ENCODE results near the gene GOLGA6L25.
"Not testable (repeated sequence)": the region's sequence is repeated elsewhere in the genome, so short reads cannot be mapped to it uniquely, and the experiment has no call there.

DNA sequence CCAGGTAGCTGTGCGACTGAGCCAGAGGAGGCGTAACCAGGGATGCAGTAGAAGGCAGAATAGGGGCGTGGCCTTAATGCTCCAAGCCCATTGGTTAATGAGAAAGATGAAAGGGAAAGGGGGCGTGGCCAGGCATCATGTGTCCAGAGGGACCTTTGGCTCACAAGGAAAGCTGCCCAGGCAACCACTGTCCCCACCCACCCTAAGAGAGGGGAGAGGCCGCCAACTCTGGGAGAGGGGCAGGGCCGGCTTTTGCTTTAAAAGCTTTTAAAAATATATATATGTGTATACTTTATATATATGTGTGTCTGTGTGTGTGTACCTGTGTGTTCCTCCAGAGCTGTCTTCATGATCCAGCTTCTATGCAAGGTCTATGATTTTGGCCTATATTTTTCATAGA, 20.4 kb upstream of the GOLGA6L25 start, which contains the start of gene GOLGA8G:
- TF ChIP-seq, protein P1, sequence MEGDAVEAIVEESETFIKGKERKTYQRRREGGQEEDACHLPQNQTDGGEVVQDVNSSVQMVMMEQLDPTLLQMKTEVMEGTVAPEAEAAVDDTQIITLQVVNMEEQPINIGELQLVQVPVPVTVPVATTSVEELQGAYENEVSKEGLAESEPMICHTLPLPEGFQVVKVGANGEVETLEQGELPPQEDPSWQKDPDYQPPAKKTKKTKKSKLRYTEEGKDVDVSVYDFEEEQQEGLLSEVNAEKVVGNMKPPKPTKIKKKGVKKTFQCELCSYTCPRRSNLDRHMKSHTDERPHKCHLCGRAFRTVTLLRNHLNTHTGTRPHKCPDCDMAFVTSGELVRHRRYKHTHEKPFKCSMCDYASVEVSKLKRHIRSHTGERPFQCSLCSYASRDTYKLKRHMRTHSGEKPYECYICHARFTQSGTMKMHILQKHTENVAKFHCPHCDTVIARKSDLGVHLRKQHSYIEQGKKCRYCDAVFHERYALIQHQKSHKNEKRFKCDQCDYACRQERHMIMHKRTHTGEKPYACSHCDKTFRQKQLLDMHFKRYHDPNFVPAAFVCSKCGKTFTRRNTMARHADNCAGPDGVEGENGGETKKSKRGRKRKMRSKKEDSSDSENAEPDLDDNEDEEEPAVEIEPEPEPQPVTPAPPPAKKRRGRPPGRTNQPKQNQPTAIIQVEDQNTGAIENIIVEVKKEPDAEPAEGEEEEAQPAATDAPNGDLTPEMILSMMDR (IDR thresholded peaks at IDR 0.05 in 4 of 5, conservative IDR thresholded peaks at IDR 0.05 in 1 of 5) = not testable (repeated sequence)
- not testable (repeated sequence) for TF ChIP-seq POLR2A (IDR thresholded peaks at IDR 0.05)

All from gastrocnemius medialis (tissue), 4 donors.